Occipital lobe (tissue), 2 donors: ENCODE results near the gene MRM2. TPM values are rescaled to one million over a fixed set of nuclear protein-coding genes. Genes with fewer than 3 reads are reported as not detected.
"Not testable (repeated sequence)": the region's sequence is repeated elsewhere in the genome, so short reads cannot be mapped to it uniquely, and the experiment has no call there.

Experiments
- DNase-seq: peaks from one replicate; lab custom pipeline; 2025; lab: John Stamatoyannopoulos, UW
- total RNA-seq: library from RNA; depleted of rRNA; stranded (reverse); fragments of >200 nt; gene quantifications from one replicate; pipeline ENCODE4 v1.2.3, GENCODE V29; 2014

Gene MRM2
- 15.0 TPM for total RNA-seq

GRCh38 chr7:2241580-2242540 is at the start of gene MRM2, which contains the start of gene NUDT1:
Gene MRM2, minus strand, starts transcription at chr7:2242205. Its CDS starts 36 bp downstream, at chr7:2242169.
Gene NUDT1, plus strand, starts transcription at chr7:2242226. Its CDS starts 2,349 bp downstream, at chr7:2244575.
- peak; percentile 75 for DNase-seq

- no peak for DNase-seq
These were observed 48.9 kb upstream of the MRM2 start for GRCh38 chr7:2290877-2291276.

- DNase-seq = no peak
These were observed 47.6 kb upstream of the MRM2 start for GRCh38 chr7:2289621-2290020.

GRCh38 chr7:2289111-2289586 is 47.1 kb upstream of the MRM2 start:
- DNase-seq = no peak

GRCh38 chr7:2288503-2288902 is 46.5 kb upstream of the MRM2 start:
- no peak for DNase-seq

GRCh38 chr7:2287745-2288144 is 45.7 kb upstream of the MRM2 start:
- DNase-seq = no peak

- DNase-seq = no peak
These were observed 41.1 kb upstream of the MRM2 start for GRCh38 chr7:2283074-2283473.

GRCh38 chr7:2282185-2282751 is 40.3 kb upstream of the MRM2 start:
- DNase-seq = no peak

GRCh38 chr7:2281541-2281940 is 39.5 kb upstream of the MRM2 start:
- DNase-seq = no peak

- DNase-seq = no peak
These were observed 38.4 kb upstream of the MRM2 start for GRCh38 chr7:2280424-2280823.

- DNase-seq = no peak
These were observed 37.9 kb upstream of the MRM2 start for GRCh38 chr7:2279896-2280295.

- no peak for DNase-seq
These were observed 36.0 kb upstream of the MRM2 start for GRCh38 chr7:2278026-2278425.

GRCh38 chr7:2276107-2276506 is 34.1 kb upstream of the MRM2 start:
- no peak for DNase-seq

GRCh38 chr7:2275101-2275500 is 33.1 kb upstream of the MRM2 start:
- DNase-seq = no peak

- no peak for DNase-seq
These were observed 32.7 kb upstream of the MRM2 start for GRCh38 chr7:2274666-2275065.

GRCh38 chr7:2273866-2274265 is 31.9 kb upstream of the MRM2 start:
- DNase-seq = no peak

- no peak for DNase-seq
These were observed 30.0 kb upstream of the MRM2 start for GRCh38 chr7:2272031-2272430.

GRCh38 chr7:2271273-2272026 is 29.4 kb upstream of the MRM2 start:
- DNase-seq = no peak

GRCh38 chr7:2270495-2270894 is 28.5 kb upstream of the MRM2 start:
- no peak for DNase-seq

GRCh38 chr7:2269991-2270460 is 28.0 kb upstream of the MRM2 start:
- DNase-seq = no peak

- DNase-seq = not testable (repeated sequence)
These were observed 27.3 kb upstream of the MRM2 start for GRCh38 chr7:2269089-2269990.
